Pancreas (tissue), 10 donors: ENCODE data around the gene TRAPPC3. TPM values are rescaled to one million over a fixed set of nuclear protein-coding genes. Genes with fewer than 3 reads are reported as not detected.

Source experiments
- ATAC-seq, 4 donors: fragments of 200-7000 bp; cut with Tn5 transposase; one replicate each; pipeline versions ENCODE4 v1.8.0 to v1.9.1; 2020; ENCODE audit warnings: mild to moderate bottlenecking in 4 of 4, moderate library complexity in 4 of 4
- DNase-seq, 6 donors: peaks; one replicate each; pipeline ENCODE4 v3.0.0-alpha.2; 2020
- FAIRE-seq: peaks from 2 replicates; lab custom pipeline; 2012; peaks lifted over from hg19 to GRCh38; lab: Jason Lieb, UNC
- H3K27ac ChIP-seq, 4 donors: fragments of 200-600 bp; sonication (generic); 1 replicate in 3 of 4; 2 replicates in 1 of 4; pipeline versions ENCODE4 v1.5.0 to v1.8.0; 2020
- H3K27me3 ChIP-seq, 4 donors: fragments of 200-600 bp; one replicate each; pipeline ENCODE4 v1.8.0; 2021
- H3K36me3 ChIP-seq, 3 donors: fragments of 200-600 bp; sonication (generic) in 1 of 3; one replicate each; pipeline versions ENCODE4 v1.5.0 to v1.8.0; 2020 to 2021
- H3K4me1 ChIP-seq, 3 donors: fragments of 200-600 bp; one replicate each; pipeline ENCODE4 v1.8.0; 2021
- H3K4me3 ChIP-seq, 4 donors: fragments of 200-600 bp; sonication (generic) in 2 of 4; one replicate each; pipeline versions ENCODE4 v1.5.0 to v1.8.0; 2020 to 2021
- H3K9me3 ChIP-seq, 4 donors: fragments of 200-600 bp; one replicate each; pipeline ENCODE4 v1.8.0; 2021
- WGBS, 2 donors: extraction: QIAGEN DNeasy Blood & Tissue Kit; methylation state at CpG; one replicate each; pipeline ENCODE4 v1.1.7; 2013; 5-methylcytosine and 5-hydroxymethylcytosine counted together
- intact Hi-C, 3 donors: fragments of 100-400 bp; cut with DNase I; formaldehyde crosslinking; loops; one replicate each; pipeline versions ENCODE4 v1.11.1 to v1.14.2; 2022
- polyA plus RNA-seq, 2 donors: library from polyadenylated mRNA; stranded (reverse); fragments of 200-250 nt; gene quantifications; one replicate each; pipeline ENCODE4 v1.2.3, GENCODE V29; 2013
- total RNA-seq, 6 donors: library from RNA; stranded (reverse); fragmentation: NEBNext Ultra II Directional in 4 of 6; extraction: Animal tissue kit (Norgen Biotek cat#: 25700) in 4 of 6; gene quantifications; one replicate each; pipeline versions ENCODE4 v1.2.1 to v1.2.4, GENCODE V29; 2021 to 2023
- TF ChIP-seq, protein P1 (sequence below), 4 donors: fragments of 200-600 bp; sonication (generic) in 3 of 4; IDR thresholded peaks; one replicate each; pipeline versions ENCODE4 v1.5.0 to v1.8.0; 2021; ENCODE audit warnings: antibody characterized with exemption in 4 of 4
- donor health status: healthy with polysubstance abuse.
- donor health status: DM: no; HTN: no; CAD: no; lungs with moderate emphysema.
- donor health status: DM: no; HTN: no; CAD: no.
- donor health status: control.
- donor health status: control.
- donor health status: Bipolar disorder and iron deficiency.
- donor health status: DM: yes; HTN: yes; CAD: no.
- donor health status: DM: no; HTN: no; CAD: no.
- donor health status: DM: no; HTN: no; CAD: no.
- donor health status: DM: yes; HTN: yes; CAD: no.

Gene TRAPPC3
- total and polyA plus RNA-seq, 8 donors, result 21.8 to 41.5 (median 27.0) TPM

DNA sequence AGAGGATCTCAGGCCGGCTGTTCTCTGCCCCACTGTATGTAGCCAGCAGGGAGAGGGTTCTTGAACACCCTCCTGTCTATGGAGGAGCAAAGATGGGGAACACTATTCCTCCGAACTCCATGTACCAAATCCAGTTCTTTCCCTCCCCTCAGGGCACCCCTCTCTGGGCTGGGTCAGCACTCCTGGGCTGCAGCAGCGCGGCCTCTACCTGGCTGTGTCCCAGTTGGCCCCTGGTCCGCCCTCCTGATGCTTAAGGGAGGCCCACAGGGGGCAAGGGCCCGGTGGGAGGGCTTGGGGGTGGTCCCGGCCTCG is 61.1 kb downstream of the TRAPPC3 start:
- TF ChIP-seq, protein P1, sequence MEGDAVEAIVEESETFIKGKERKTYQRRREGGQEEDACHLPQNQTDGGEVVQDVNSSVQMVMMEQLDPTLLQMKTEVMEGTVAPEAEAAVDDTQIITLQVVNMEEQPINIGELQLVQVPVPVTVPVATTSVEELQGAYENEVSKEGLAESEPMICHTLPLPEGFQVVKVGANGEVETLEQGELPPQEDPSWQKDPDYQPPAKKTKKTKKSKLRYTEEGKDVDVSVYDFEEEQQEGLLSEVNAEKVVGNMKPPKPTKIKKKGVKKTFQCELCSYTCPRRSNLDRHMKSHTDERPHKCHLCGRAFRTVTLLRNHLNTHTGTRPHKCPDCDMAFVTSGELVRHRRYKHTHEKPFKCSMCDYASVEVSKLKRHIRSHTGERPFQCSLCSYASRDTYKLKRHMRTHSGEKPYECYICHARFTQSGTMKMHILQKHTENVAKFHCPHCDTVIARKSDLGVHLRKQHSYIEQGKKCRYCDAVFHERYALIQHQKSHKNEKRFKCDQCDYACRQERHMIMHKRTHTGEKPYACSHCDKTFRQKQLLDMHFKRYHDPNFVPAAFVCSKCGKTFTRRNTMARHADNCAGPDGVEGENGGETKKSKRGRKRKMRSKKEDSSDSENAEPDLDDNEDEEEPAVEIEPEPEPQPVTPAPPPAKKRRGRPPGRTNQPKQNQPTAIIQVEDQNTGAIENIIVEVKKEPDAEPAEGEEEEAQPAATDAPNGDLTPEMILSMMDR (IDR thresholded peaks at IDR 0.05), result no peak
- Histone ChIP-seq H3K4me3 (peak overlapping the region; percentile 94 to 98 (median 96)), H3K9me3 (no peaks in the 10 kb centered on the region), H3K4me1 (peaks cover 0 to 9% (median 5%) of the 10 kb centered on the region in 3 donors), H3K27ac (peak overlapping the region; percentile 73 to 86 (median 83)), H3K36me3 (peaks cover 0 to 9% (median 6%) of the 10 kb centered on the region in 3 donors), H3K27me3 (no peaks in the 10 kb centered on the region)
- no peak for FAIRE-seq
- DNase-seq, result no peak
- WGBS, 2 donors, result 26% methylated on average over 8 of the region's 8 CpGs
- peak in 3 of 4 donors; percentile 0 to 3 (median 2) for ATAC-seq
- intact Hi-C loops, result no loop called here

DNA sequence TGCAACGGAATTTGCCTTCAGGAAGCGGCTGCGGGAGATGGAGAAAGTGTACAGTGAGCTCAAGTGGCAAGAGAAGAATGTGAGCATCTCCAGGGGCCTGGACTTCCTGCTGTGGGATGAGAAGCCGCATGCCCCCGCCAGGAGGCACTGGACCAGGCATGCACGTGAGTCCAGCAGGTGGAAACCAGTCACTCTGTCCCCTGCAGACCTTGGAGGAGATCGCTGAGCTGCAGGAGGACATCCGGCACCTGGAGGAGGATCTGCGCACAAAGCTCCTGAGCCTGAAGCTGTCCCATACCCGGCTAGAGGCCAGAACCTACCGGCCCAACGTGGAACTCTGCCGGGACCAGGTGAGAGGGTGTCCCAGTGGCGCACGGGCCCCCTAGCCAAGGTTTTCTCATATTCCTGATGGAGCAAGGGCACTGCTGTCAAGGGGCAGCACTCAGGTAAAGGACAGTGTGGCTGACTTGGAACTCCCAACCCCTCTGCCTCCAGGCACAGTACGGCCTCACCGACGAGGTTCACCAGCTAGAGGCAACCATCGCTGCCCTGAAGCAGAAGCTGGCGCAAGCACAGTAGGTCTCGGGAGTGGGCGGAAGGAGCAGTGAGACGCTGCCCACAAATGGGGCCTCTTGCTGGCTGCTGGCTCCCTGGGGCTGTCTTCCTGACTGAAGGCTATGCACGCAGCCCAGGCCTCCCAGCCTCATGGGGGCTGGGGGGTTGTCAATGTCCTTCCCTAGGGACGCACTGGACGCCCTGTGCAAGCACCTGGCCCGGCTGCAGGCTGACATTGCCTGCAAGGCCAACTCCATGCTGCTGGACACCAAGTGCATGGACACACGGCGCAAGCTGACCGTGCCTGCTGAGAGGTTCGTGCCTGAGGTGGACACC is 61.8 kb downstream of the TRAPPC3 start:
- FAIRE-seq (no peak), ATAC-seq (no peak), DNase-seq (peak in 2 of 6 donors; percentile 27 to 59)
- H3K27ac ChIP-seq, result no peak overlapping the region
- TF ChIP-seq, protein P1 (IDR thresholded peaks at IDR 0.05), result no peak
- intact Hi-C loops, result no loop called here
- peaks cover 0 to 9% (median 5%) of the 10 kb centered on the region in 3 donors for H3K4me1 ChIP-seq
- 85 to 89% methylated on average over 31 of the region's 31 CpGs for WGBS, 2 donors
- no peaks in the 10 kb centered on the region for H3K27me3 ChIP-seq
- H3K4me3 ChIP-seq, result no peak overlapping the region
- H3K9me3 ChIP-seq, result no peaks in the 10 kb centered on the region
- H3K36me3 ChIP-seq, result peaks cover 0 to 7% (median 6%) of the 10 kb centered on the region in 3 donors

Other genes starting within 250 kb of the TRAPPC3 start
- 10 to 100 TPM in 3 of 6 donors, 1 to 10 TPM in 3; 7.7 to 16.6 (median 9.9) TPM for gene AGO3, start 218.4 kb downstream of the TRAPPC3 start, total RNA-seq
- 1 to 10 TPM; 2.2 to 2.8 TPM for gene AGO3, start 218.4 kb downstream of the TRAPPC3 start, polyA plus RNA-seq
- 1 to 10 TPM; 1.3 to 2.7 (median 1.6) TPM for gene TEKT2, start 65.4 kb downstream of the TRAPPC3 start, total RNA-seq
- 10 to 100 TPM in 1 of 2 donors, 1 to 10 TPM in 1; 6.5 to 17.6 TPM for gene TEKT2, start 65.4 kb downstream of the TRAPPC3 start, polyA plus RNA-seq
- 10 to 100 TPM in 2 of 6 donors, 1 to 10 TPM in 4; 6.1 to 13.2 (median 8.4) TPM for gene ADPRS, start 60.6 kb downstream of the TRAPPC3 start, total RNA-seq
- 10 to 100 TPM; 14.9 to 28.8 TPM for gene ADPRS, start 60.6 kb downstream of the TRAPPC3 start, polyA plus RNA-seq
- 1 to 10 TPM in 2 of 6 donors, under 1 TPM in 4; 0.12 to 3.3 (median 0.34) TPM for gene COL8A2, start 24.3 kb downstream of the TRAPPC3 start, total RNA-seq
- gene COL8A2, start 24.3 kb downstream of the TRAPPC3 start, polyA plus RNA-seq, result under 1 TPM; 0.31 to 0.42 TPM
- 10 to 100 TPM; 12.5 to 39.3 (median 15.8) TPM for gene MAP7D1, start 6.7 kb upstream of the TRAPPC3 start, total RNA-seq
- gene MAP7D1, start 6.7 kb upstream of the TRAPPC3 start, polyA plus RNA-seq, result 10 to 100 TPM; 26.4 to 36.0 TPM
- gene THRAP3, start 75.0 kb upstream of the TRAPPC3 start, total RNA-seq, result 10 to 100 TPM; 24.0 to 54.7 (median 34.8) TPM
- gene THRAP3, start 75.0 kb upstream of the TRAPPC3 start, polyA plus RNA-seq, result 10 to 100 TPM; 17.0 to 27.5 TPM
- 1 to 10 TPM in 2 of 6 donors, under 1 TPM in 4; 0.41 to 1.7 (median 0.58) TPM for gene SH3D21, start 156.9 kb upstream of the TRAPPC3 start, total RNA-seq
- 1 to 10 TPM; 1.7 to 2.6 TPM for gene SH3D21, start 156.9 kb upstream of the TRAPPC3 start, polyA plus RNA-seq
- gene EVA1B, start 174.2 kb upstream of the TRAPPC3 start, total RNA-seq, result 10 to 100 TPM in 1 of 6 donors, 1 to 10 TPM in 5; 3.3 to 11.4 (median 3.9) TPM
- 10 to 100 TPM; 13.3 to 14.0 TPM for gene EVA1B, start 174.2 kb upstream of the TRAPPC3 start, polyA plus RNA-seq
- gene STK40, start 236.4 kb upstream of the TRAPPC3 start, total RNA-seq, result 10 to 100 TPM; 32.9 to 68.1 (median 40.8) TPM
- 10 to 100 TPM; 21.2 to 26.2 TPM for gene STK40, start 236.4 kb upstream of the TRAPPC3 start, polyA plus RNA-seq
- gene LSM10, start 248.4 kb upstream of the TRAPPC3 start, total RNA-seq, result 10 to 100 TPM in 5 of 6 donors, 1 to 10 TPM in 1; 9.5 to 16.4 (median 13.5) TPM
- 10 to 100 TPM; 21.4 to 26.9 TPM for gene LSM10, start 248.4 kb upstream of the TRAPPC3 start, polyA plus RNA-seq